AG10803 (cell line): Measurements from ENCODE around the gene APP.

Experiments
- DNase-seq: peaks from one replicate; pipeline ENCODE4 v3.0.0; 2010; ENCODE audit warnings: low read depth
- H3K4me3 ChIP-seq: 2 replicates; pipeline ENCODE4 v1.5.1; 2011; ENCODE audit warnings: mild to moderate bottlenecking, low read length, control low read depth
- TF ChIP-seq, protein P1 (sequence below): conservative IDR thresholded peaks from 2 replicates; pipeline ENCODE4 v1.5.1; 2011; ENCODE audit warnings: mild to moderate bottlenecking, low read length, control low read depth, inconsistent platforms

APP gene

DNA sequence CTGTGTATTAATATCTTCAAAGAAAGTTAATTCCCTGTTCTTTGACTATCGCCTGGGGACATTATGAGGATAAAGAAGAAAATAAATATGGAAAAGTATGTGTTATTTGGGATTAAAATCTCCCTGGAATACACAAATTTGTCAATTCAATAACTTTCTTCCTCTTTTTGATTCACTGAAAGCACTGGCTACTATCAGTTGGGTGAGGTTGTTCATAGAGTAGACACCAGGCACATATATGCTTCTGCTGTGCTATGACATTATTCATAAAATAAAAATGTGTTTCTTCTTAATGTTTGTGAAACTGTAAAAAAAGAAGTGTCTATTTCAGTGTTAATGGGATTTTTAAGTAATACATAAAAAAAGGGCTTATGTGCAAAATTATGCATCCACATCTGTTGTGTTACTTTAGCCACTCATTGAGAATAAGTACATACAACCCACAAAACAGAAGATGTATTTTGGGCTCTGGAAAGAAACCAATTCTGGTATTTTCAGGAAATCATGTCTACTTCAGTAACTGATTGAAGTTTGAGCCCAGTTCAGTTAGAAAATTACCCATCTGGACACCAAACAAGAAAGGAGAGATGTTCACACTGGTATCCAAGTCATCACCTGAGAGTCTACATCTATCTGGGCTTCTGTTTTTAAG is 266.4 kb downstream of the APP start:
- no peak for DNase-seq
- TF ChIP-seq, protein P1, sequence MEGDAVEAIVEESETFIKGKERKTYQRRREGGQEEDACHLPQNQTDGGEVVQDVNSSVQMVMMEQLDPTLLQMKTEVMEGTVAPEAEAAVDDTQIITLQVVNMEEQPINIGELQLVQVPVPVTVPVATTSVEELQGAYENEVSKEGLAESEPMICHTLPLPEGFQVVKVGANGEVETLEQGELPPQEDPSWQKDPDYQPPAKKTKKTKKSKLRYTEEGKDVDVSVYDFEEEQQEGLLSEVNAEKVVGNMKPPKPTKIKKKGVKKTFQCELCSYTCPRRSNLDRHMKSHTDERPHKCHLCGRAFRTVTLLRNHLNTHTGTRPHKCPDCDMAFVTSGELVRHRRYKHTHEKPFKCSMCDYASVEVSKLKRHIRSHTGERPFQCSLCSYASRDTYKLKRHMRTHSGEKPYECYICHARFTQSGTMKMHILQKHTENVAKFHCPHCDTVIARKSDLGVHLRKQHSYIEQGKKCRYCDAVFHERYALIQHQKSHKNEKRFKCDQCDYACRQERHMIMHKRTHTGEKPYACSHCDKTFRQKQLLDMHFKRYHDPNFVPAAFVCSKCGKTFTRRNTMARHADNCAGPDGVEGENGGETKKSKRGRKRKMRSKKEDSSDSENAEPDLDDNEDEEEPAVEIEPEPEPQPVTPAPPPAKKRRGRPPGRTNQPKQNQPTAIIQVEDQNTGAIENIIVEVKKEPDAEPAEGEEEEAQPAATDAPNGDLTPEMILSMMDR = no peak
- H3K4me3 ChIP-seq = no peak overlapping the region

DNA sequence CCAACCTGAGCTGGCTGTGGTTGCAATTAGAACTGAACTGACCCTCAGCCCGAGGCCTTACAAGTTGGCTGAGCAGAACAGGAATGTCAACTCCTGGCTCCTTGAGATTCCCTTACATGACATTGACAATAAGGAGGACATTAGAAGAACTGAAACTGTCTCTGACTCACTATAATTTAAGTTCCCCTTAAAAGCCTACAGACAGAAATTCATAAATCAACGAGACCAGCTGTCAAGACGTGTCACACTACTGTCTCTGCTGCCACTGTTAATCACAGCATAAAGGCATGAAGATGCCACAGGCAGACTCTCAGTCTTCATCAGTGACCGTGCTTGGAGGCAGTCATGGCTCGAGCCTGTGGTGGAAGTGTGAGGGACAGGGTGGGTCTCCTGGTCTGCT is 267.0 kb downstream of the APP start:
- TF ChIP-seq, protein P1 = no peak
- H3K4me3 ChIP-seq = no peak overlapping the region
- no peak for DNase-seq

DNA sequence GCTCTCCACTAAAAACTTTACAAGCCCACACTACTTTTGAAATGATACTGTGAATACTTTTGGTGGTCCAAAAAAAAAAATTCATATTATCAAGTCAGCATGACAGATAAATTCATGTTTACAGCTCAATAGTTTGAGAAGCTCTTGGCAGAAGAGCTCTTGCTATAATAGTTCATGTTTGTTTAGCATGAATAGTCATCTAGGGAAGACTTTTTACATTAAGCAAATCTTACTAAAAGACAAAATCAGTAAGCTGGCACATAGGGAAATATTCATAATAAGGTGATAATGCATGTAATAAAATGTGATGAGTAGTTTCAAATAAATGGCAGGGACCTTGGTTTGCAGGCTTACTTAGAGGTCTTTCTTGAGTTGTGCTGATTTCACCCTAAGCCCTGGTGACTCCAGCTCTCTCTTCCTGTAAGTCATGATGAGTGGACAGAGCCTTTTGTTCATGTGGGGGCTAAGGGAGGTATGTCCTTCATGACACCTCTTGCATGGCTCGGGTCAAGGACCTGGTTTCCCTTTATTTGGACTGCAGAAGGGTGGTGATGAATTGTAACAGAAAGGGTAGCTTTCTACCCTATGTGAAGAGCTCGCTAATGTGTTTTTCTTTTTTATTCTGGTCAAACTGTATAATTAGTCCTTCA is 269.1 kb downstream of the APP start:
- TF ChIP-seq, protein P1 = no peak
- no peak for DNase-seq
- no peak overlapping the region for H3K4me3 ChIP-seq

DNA sequence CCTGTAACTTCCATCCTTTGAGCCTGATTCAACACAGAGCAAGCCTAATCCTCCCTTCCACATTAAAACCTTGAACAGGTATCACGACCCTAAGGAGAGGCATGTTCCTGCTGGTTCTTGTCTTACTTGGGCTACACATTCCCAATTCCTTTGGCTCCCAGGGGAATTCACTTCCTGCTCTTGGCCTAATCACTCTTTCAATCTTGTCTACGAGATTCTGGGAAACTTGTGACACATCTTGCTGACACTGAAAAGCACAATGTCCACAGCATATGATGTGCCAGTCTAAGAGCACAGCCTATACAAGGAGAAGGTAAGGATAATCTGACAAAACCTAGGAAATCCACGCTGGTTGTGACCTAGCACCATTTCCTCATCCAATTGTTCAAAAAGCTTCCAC is 271.9 kb downstream of the APP start:
- TF ChIP-seq, protein P1 = no peak
- DNase-seq = peak; percentile 30
- no peak overlapping the region for H3K4me3 ChIP-seq

DNA sequence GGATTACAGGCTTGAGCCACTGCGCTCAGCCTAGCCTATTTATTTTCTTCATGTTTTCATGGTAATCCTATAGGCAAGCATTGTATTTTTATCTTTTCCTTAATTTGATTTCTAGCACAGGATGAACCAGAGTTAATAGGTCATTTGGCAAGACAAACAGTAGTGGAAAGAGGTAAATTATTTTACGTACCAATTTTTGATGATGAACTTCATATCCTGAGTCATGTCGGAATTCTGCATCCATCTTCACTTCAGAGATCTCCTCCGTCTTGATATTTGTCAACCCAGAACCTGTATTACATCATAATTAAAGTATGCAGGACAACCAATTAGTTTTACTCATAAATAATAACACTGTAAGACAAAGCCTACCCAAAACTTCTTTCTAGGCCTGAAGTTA is 273.2 kb downstream of the APP start:
- no peak overlapping the region for H3K4me3 ChIP-seq
- DNase-seq = no peak
- TF ChIP-seq, protein P1 = no peak

DNA sequence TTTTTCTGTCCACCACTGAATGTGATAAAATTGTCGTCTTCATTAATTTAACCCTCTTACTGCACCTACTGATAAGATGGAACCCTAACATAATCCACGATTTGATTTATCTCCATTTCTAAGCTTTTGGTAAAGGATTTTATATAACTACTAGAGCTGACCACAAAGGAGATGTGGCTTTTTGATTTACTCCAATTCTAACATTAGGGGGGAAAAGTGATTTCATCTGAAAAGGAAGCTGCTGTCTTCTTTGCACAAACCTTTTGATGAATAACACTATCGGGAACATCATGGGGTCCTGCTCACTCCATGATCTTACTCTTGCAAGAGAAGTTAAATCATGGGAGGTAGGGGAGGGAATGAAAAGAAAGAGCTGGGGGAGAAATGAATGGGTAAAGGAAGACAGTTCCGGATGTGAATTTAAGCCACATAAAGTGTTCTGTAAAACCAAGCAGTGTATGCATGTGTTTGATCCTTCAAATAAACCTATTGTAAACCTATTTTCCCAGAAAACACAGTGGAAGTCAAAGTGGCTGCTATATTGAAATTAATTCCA is 274.0 kb downstream of the APP start:
- no peak overlapping the region for H3K4me3 ChIP-seq
- TF ChIP-seq, protein P1 = no peak
- no peak for DNase-seq

DNA sequence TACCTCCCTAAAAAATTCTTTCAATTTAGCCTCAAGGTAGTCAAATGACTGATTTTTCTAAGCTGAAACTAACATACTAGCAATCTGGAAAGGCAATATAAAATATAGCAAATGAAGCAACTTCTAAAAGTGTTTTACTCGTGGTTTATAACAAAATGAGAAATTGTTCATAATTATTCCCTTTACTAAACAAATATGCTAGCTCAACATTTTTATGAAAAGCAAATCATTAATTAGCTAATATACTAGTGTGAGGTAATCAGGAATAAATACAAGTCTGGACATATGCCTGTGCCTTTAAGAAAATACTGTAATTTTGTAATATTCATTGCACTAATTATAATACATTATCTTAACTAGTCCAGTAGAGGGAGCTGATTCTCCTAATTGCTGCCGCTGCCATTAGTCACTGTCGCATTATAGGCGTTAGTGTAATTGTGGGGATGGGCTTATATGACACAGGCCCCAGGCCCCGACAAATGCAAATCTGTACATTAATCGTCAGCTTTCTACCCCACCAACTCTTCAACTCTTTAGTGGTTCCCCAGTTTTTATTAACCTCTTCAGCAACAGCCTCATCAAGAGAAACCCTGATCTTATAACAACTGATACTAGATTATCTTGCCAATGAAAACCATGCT is 274.9 kb downstream of the APP start:
- TF ChIP-seq, protein P1 = peak; percentile 65
- peak; percentile 39 for DNase-seq

More for the DNA sequence above, 274.9 kb downstream of the APP start:
- H3K4me3 ChIP-seq = no peak overlapping the region
